ENCODE results near the gene TMEM126B. TPM values are rescaled to one million over a fixed set of nuclear protein-coding genes. Genes with fewer than 3 reads are reported as not detected.
A peak's percentile ranks its signal among the peaks of the same experiment; 100 is the strongest.

The TMEM126B gene
- total RNA-seq, 1 donor from 2014 or later = 42.3 TPM

GRCh38 chr11:85634747-85635146, 6.4 kb downstream of the TMEM126B start:
- Mint-ChIP-seq H3K4me3 (ENCODE audit: unreplicated experiment) (no peak overlapping the region), H3K36me3 (ENCODE audit: low read depth) (peaks cover 18% of the 10 kb centered on the region), H3K4me1 (ENCODE audit: low read depth) (peaks cover 2% of the 10 kb centered on the region), H3K27ac (ENCODE audit: unreplicated experiment) (no peak overlapping the region), H3K9me3 (ENCODE audit: low read depth) (no peaks in the 10 kb centered on the region), H3K27me3 (ENCODE audit: low read depth) (no peaks in the 10 kb centered on the region)
- no peak for DNase-seq (ENCODE audit: low spot score)
- no peak for TF ChIP-seq CTCF (IDR thresholded peaks at IDR 0.05)

GRCh38 chr11:85643191-85643614, 14.8 kb downstream of the TMEM126B start:
- H3K4me1 Mint-ChIP-seq (ENCODE audit: low read depth) = peaks cover 4% of the 10 kb centered on the region
- DNase-seq (ENCODE audit: low spot score) = no peak
- no peak overlapping the region for H3K27ac Mint-ChIP-seq (ENCODE audit: unreplicated experiment)
- no peak for TF ChIP-seq CTCF (IDR thresholded peaks at IDR 0.05)
- H3K9me3 Mint-ChIP-seq (ENCODE audit: low read depth) = no peaks in the 10 kb centered on the region
- peaks cover 7% of the 10 kb centered on the region for H3K36me3 Mint-ChIP-seq (ENCODE audit: low read depth)
- H3K27me3 Mint-ChIP-seq (ENCODE audit: low read depth) = peaks cover 33% of the 10 kb centered on the region
- H3K4me3 Mint-ChIP-seq (ENCODE audit: unreplicated experiment) = no peak overlapping the region

- peak overlapping the region; percentile 99 for H3K27ac Mint-ChIP-seq (ENCODE audit: unreplicated experiment)
- peak overlapping the region; percentile 96 for H3K4me3 Mint-ChIP-seq (ENCODE audit: unreplicated experiment)
- TF ChIP-seq CTCF (IDR thresholded peaks at IDR 0.05) = no peak
Observed at GRCh38 chr11:85647078-85647477, 18.7 kb downstream of the TMEM126B start.

GRCh38 chr11:85647604-85648299, 19.4 kb downstream of the TMEM126B start, which contains the start of gene TMEM126A:
Gene TMEM126A (plus strand): TSS chr11:85647967. CDS start chr11:85650256, 2,289 bp downstream.
- peak; percentile 93 for DNase-seq (ENCODE audit: low spot score)
- Mint-ChIP-seq H3K27me3 (ENCODE audit: low read depth) (peaks cover 13% of the 10 kb centered on the region), H3K36me3 (ENCODE audit: low read depth) (peaks cover 2% of the 10 kb centered on the region), H3K27ac (ENCODE audit: unreplicated experiment) (peak within 1 kb of the TSS; percentile 99), H3K9me3 (ENCODE audit: low read depth) (no peaks in the 10 kb centered on the region), H3K4me1 (ENCODE audit: low read depth) (peaks cover 20% of the 10 kb centered on the region), H3K4me3 (ENCODE audit: unreplicated experiment) (peak within 1 kb of the TSS; percentile 96)
- no peak for TF ChIP-seq CTCF (IDR thresholded peaks at IDR 0.05)

More at GRCh38 chr11:85647078-85647477, 18.7 kb downstream of the TMEM126B start:
- no peak for DNase-seq (ENCODE audit: low spot score)
- Mint-ChIP-seq H3K9me3 (ENCODE audit: low read depth) (no peaks in the 10 kb centered on the region), H3K4me1 (ENCODE audit: low read depth) (peaks cover 20% of the 10 kb centered on the region), H3K27me3 (ENCODE audit: low read depth) (peaks cover 18% of the 10 kb centered on the region), H3K36me3 (ENCODE audit: low read depth) (no peaks in the 10 kb centered on the region)

- no peak for DNase-seq (ENCODE audit: low spot score)
- Mint-ChIP-seq H3K9me3 (ENCODE audit: low read depth) (no peaks in the 10 kb centered on the region), H3K4me3 (ENCODE audit: unreplicated experiment) (no peak overlapping the region), H3K27me3 (ENCODE audit: low read depth) (no peaks in the 10 kb centered on the region), H3K4me1 (ENCODE audit: low read depth) (peaks cover 20% of the 10 kb centered on the region), H3K27ac (ENCODE audit: unreplicated experiment) (no peak overlapping the region), H3K36me3 (ENCODE audit: low read depth) (peaks cover 4% of the 10 kb centered on the region)
- no peak for TF ChIP-seq CTCF (IDR thresholded peaks at IDR 0.05)
Observed at GRCh38 chr11:85651118-85651517, 22.7 kb downstream of the TMEM126B start.
